Chondrocyte (in vitro differentiated cells): ENCODE data around the gene TMEM8B. TPM values are rescaled to one million over a fixed set of nuclear protein-coding genes. Genes with fewer than 3 reads are reported as not detected.

ENCODE experiments used
- DNase-seq: peaks from one replicate; pipeline ENCODE4 v3.0.0; 2021; ENCODE audit warnings: mixed read lengths, low spot score
- H3K27ac Mint-ChIP-seq: one replicate; pipeline ENCODE4 v1.8.0; 2021; ENCODE audit warnings: mild to moderate bottlenecking, moderate library complexity, mixed read lengths; ENCODE audit not compliant: unreplicated experiment
- H3K27me3 Mint-ChIP-seq: 2 replicates; pipeline ENCODE4 v1.8.0; 2021; ENCODE audit warnings: low read depth, mixed read lengths
- H3K36me3 Mint-ChIP-seq: 2 replicates; pipeline ENCODE4 v1.8.0; 2021; ENCODE audit warnings: low read depth, mixed read lengths
- H3K4me1 Mint-ChIP-seq: 2 replicates; pipeline ENCODE4 v1.8.0; 2021; ENCODE audit warnings: low read depth, mild to moderate bottlenecking, mixed read lengths
- H3K4me3 Mint-ChIP-seq: one replicate; pipeline ENCODE4 v1.8.0; 2021; ENCODE audit warnings: mild to moderate bottlenecking, moderate library complexity, mixed read lengths; ENCODE audit not compliant: unreplicated experiment
- H3K9me3 Mint-ChIP-seq: 2 replicates; pipeline ENCODE4 v1.8.0; 2021; ENCODE audit warnings: low read depth, mixed read lengths
- CTCF ChIP-seq: fragments of 200-600 bp; sonication (generic); IDR thresholded peaks from 2 replicates; pipeline ENCODE4 v1.5.0; 2021; ENCODE audit warnings: antibody characterized with exemption, mild to moderate bottlenecking, moderate library complexity
- total RNA-seq: library from RNA; stranded (reverse); gene quantifications from 3 replicates; pipeline ENCODE4 v1.2.1, GENCODE V29; 2021

The TMEM8B gene
- total RNA-seq, 1 donor from 2014 or later = 18.2 TPM

GRCh38 chr9:35914301-35914807 is 85.3 kb downstream of the TMEM8B start:
- Mint-ChIP-seq H3K4me1 (peaks cover 46% of the 10 kb centered on the region), H3K4me3 (no peak overlapping the region), H3K9me3 (no peaks in the 10 kb centered on the region), H3K36me3 (no peaks in the 10 kb centered on the region), H3K27me3 (no peaks in the 10 kb centered on the region), H3K27ac (no peak overlapping the region)
- TF ChIP-seq CTCF = no peak
- DNase-seq = no peak

Other genes with a start within 250 kb of the TMEM8B start
- gene TESK1, start 224.0 kb upstream of the TMEM8B start, total RNA-seq = 50.7 to 54.7 TPM (median 54.3 TPM) in 3 replicates
- gene CD72, start 210.8 kb upstream of the TMEM8B start, total RNA-seq = 0.51 to 1.1 TPM (median 1.1 TPM) in 3 replicates
- gene SIT1, start 178.3 kb upstream of the TMEM8B start, total RNA-seq = not detected in 3 replicates
- gene RMRP, start 171.2 kb upstream of the TMEM8B start, total RNA-seq = 11,782 to 13,339 TPM (median 12,386 TPM) in 3 replicates
- 31.1 to 55.2 TPM (median 52.2 TPM) in 3 replicates for gene CCDC107, start 170.9 kb upstream of the TMEM8B start, total RNA-seq
- 0.79 to 2.3 TPM (median 0.85 TPM) in 3 replicates for gene ARHGEF39, start 164.0 kb upstream of the TMEM8B start, total RNA-seq
- gene CA9, start 155.3 kb upstream of the TMEM8B start, total RNA-seq = 2.9 to 3.6 TPM in 2 of 3 replicates, not detected in the other
- 498 to 2,023 TPM (median 2,016 TPM) in 3 replicates for gene TPM2, start 139.3 kb upstream of the TMEM8B start, total RNA-seq
- 490 to 684 TPM (median 655 TPM) in 3 replicates for gene TLN1, start 97.0 kb upstream of the TMEM8B start, total RNA-seq
- 55.5 to 63.4 TPM (median 56.7 TPM) in 3 replicates for gene CREB3, start 96.6 kb upstream of the TMEM8B start, total RNA-seq
- gene GBA2, start 80.0 kb upstream of the TMEM8B start, total RNA-seq = 50.9 to 52.1 TPM (median 51.6 TPM) in 3 replicates
- gene RGP1, start 79.9 kb upstream of the TMEM8B start, total RNA-seq = 27.7 to 28.6 TPM (median 27.9 TPM) in 3 replicates
- not detected in 3 replicates for gene MSMP, start 75.0 kb upstream of the TMEM8B start, total RNA-seq
- gene NPR2, start 37.6 kb upstream of the TMEM8B start, total RNA-seq = 38.3 to 46.2 TPM (median 40.2 TPM) in 3 replicates
- 0.30 to 3.3 TPM (median 0.82 TPM) in 3 replicates for gene SPAG8, start 17.0 kb upstream of the TMEM8B start, total RNA-seq
- 30.3 to 32.8 TPM (median 32.0 TPM) in 3 replicates for gene HINT2, start 14.2 kb upstream of the TMEM8B start, total RNA-seq
- not detected in 3 replicates for gene FAM221B, start 496 bp upstream of the TMEM8B start, total RNA-seq
- gene OR13J1, start 41.2 kb downstream of the TMEM8B start, total RNA-seq = not detected in 3 replicates
- gene HRCT1, start 77.0 kb downstream of the TMEM8B start, total RNA-seq = 7.2 to 16.6 TPM (median 7.8 TPM) in 3 replicates
- gene SPAAR, start 80.3 kb downstream of the TMEM8B start, total RNA-seq = 0.70 to 1.3 TPM (median 0.77 TPM) in 3 replicates
- not detected in 3 replicates for gene OR2S2, start 128.9 kb downstream of the TMEM8B start, total RNA-seq
- gene RECK, start 207.7 kb downstream of the TMEM8B start, total RNA-seq = 33.5 to 66.6 TPM (median 33.5 TPM) in 3 replicates